COR-L47 (cell line): ENCODE results near the gene TRIM44.

Source experiments
- DNase-seq: peaks from one replicate; lab custom pipeline; 2025; lab: John Stamatoyannopoulos, UW

Gene TRIM44

GRCh38 chr11:35662649-35663407 lies at the start of gene TRIM44:
TRIM44 (plus strand) TSS chr11:35662775; CDS start chr11:35663112, 337 bp downstream.
- DNase-seq = peak; percentile 73

- peak; percentile 53 for DNase-seq
Observed at GRCh38 chr11:35614939-35615569, 47.5 kb upstream of the TRIM44 start.

- DNase-seq = peak; percentile 38
Observed at GRCh38 chr11:35615921-35616900, 46.4 kb upstream of the TRIM44 start.

- no peak for DNase-seq
Observed at GRCh38 chr11:35617316-35617686, 45.3 kb upstream of the TRIM44 start.

- DNase-seq = peak; percentile 82
Observed at GRCh38 chr11:35617687-35618496, 44.7 kb upstream of the TRIM44 start, which contains the start of gene FJX1. FJX1 (plus strand) TSS chr11:35618460; CDS start chr11:35618637, 177 bp downstream.

GRCh38 chr11:35618497-35619115 lies 44.0 kb upstream of the TRIM44 start:
- peak; percentile 39 for DNase-seq

- DNase-seq = peak; percentile 65
Observed at GRCh38 chr11:35619116-35619854, 43.3 kb upstream of the TRIM44 start.

- DNase-seq = peak; percentile 61
Observed at GRCh38 chr11:35619855-35620640, 42.5 kb upstream of the TRIM44 start.

GRCh38 chr11:35620795-35621194 lies 41.8 kb upstream of the TRIM44 start:
- no peak for DNase-seq

- DNase-seq = no peak
Observed at GRCh38 chr11:35621620-35622019, 41.0 kb upstream of the TRIM44 start.

- DNase-seq = no peak
Observed at GRCh38 chr11:35622070-35622469, 40.5 kb upstream of the TRIM44 start.

GRCh38 chr11:35623621-35624168 lies 38.9 kb upstream of the TRIM44 start:
- DNase-seq = no peak

GRCh38 chr11:35624316-35624715 lies 38.3 kb upstream of the TRIM44 start:
- no peak for DNase-seq

GRCh38 chr11:35624781-35625180 lies 37.8 kb upstream of the TRIM44 start:
- DNase-seq = no peak

- DNase-seq = no peak
Observed at GRCh38 chr11:35626501-35626900, 36.1 kb upstream of the TRIM44 start.

GRCh38 chr11:35629511-35629910 lies 33.1 kb upstream of the TRIM44 start:
- no peak for DNase-seq

- DNase-seq = no peak
Observed at GRCh38 chr11:35629914-35630313, 32.7 kb upstream of the TRIM44 start.

GRCh38 chr11:35631891-35632290 lies 30.7 kb upstream of the TRIM44 start:
- no peak for DNase-seq

GRCh38 chr11:35632301-35632700 lies 30.3 kb upstream of the TRIM44 start:
- no peak for DNase-seq
